ENCODE data around the gene PDE3B.
"Not testable (repeated sequence)": the region's sequence is repeated elsewhere in the genome, so short reads cannot be mapped to it uniquely, and the experiment has no call there.

PDE3B gene

GRCh38 chr11:14642453-14642852, 1.2 kb upstream of the PDE3B start:
- DNase-seq: no peak

DNA sequence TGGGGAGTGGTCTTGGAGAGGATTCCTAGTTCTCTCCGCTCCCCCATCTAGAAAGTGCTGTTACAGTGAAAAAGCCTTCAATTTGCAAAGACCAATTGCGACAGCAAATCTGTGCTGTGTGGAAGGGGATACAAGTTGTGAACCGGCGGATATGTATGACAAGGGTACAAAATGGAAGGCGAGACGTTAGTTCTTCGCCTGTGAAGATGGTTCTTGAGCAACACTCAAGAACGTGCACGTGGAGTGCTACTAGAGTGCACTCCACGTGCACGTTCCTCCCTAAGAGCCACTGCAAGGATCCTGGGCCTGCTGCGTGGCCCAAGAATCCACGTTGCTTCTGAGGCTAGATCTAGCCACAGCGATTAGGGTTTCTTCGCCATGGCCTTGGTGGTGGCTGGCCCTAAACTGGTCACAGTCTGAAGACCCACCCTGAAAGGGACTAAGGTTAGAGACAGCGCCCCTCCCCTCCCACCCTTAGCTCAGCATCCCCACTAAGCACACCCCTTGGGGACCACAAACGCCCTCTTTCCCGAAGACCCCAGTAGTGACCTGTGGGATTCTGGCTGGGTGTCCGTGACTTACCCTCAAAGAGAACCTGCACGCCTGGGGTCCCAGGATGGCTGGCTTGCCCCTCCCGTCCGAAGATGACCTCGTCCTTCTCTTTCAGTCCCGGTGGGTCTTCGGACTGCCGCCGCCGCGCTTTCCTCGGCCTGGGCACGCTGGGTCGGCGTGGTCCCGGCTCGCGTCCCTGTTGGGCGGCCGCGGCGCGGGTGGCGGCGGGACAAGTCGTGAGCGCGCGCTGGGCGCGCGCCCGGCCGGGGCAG, 519 bp upstream of the PDE3B start:
- DNase-seq: no peak

DNA sequence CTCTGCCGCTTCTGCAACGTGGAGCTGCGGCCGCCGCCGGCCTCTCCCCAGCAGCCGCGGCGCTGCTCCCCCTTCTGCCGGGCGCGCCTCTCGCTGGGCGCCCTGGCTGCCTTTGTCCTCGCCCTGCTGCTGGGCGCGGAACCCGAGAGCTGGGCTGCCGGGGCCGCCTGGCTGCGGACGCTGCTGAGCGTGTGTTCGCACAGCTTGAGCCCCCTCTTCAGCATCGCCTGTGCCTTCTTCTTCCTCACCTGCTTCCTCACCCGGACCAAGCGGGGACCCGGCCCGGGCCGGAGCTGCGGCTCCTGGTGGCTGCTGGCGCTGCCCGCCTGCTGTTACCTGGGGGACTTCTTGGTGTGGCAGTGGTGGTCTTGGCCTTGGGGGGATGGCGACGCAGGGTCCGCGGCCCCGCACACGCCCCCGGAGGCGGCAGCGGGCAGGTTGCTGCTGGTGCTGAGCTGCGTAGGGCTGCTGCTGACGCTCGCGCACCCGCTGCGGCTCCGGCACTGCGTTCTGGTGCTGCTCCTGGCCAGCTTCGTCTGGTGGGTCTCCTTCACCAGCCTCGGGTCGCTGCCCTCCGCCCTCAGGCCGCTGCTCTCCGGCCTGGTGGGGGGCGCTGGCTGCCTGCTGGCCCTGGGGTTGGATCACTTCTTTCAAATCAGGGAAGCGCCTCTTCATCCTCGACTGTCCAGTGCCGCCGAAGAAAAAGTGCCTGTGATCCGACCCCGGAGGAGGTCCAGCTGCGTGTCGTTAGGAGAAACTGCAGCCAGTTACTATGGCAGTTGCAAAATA, 816 bp downstream of the PDE3B start:
- DNase-seq: no peak

GRCh38 chr11:14645015-14645912, 1.7 kb downstream of the PDE3B start:
- DNase-seq: no peak

DNA sequence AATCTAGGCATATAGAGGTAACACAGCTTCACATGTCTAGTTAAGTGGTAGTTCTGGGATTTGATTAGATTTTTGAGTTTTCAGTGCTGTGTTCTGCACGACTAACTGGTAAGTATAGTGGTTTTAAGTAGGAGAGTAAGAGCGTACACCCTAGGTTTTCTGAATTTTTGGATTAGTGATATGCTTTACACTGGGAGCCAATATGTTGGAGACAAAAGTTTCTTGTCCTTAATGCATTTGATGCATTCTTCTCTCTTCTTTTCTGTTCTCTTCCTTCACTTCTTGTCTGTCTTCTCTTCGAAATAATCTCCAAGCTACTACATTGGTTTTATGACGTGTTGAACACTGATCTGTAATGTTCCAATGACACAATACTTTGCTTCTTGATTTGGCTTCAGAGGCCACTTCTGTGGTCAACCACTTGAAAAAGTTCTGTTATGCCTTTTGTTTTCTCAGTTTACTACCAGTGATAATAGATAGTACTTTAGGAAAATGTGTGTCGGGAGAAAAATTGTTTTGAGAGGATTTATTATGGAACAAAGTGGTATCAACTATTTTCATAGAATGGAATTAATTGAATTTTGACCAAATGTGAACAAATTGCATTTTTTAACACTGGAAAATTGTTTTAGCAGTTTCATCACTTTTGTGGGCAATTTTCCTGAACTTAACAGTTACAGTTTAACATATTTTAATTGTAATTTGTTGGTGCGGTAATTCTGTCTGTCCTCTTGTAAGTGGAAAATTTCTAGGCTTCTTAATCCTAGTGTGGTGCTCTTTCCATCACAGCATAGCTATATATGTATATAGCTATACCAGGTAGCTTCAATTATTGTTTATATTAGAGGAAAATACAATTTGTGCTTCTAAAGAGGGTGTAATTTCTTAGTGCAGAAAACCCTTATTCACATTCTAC, 2.6 kb downstream of the PDE3B start:
- no peak for DNase-seq

GRCh38 chr11:14650064-14650463, 6.5 kb downstream of the PDE3B start:
- DNase-seq: no peak

GRCh38 chr11:14653090-14653489, 9.5 kb downstream of the PDE3B start:
- DNase-seq: no peak

- DNase-seq: no peak
Observed at GRCh38 chr11:14655435-14655834, 11.8 kb downstream of the PDE3B start.

- DNase-seq: no peak
Observed at GRCh38 chr11:14656536-14657457, 13.2 kb downstream of the PDE3B start.

GRCh38 chr11:14657841-14658240, 14.2 kb downstream of the PDE3B start:
- no peak for DNase-seq

GRCh38 chr11:14664926-14665325, 21.3 kb downstream of the PDE3B start:
- not testable (repeated sequence) for DNase-seq

DNA sequence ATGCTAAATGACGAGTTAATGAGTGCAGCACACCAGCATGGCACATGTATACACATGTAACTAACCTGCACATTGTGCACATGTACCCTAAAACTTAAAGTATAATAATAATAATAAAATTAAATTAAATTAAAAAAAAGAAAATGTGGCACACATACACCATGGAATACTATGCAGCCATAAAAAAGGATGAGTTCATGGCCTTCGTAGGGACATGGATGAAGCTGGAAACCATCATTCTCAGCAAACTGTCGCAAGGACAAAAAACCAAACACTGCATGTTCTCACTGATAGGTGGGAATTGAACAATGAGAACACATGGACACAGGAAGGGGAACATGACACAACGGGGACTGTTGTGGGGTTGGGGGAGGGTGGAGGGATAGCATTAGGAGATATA, 23.7 kb downstream of the PDE3B start:
- not testable (repeated sequence) for DNase-seq

DNA sequence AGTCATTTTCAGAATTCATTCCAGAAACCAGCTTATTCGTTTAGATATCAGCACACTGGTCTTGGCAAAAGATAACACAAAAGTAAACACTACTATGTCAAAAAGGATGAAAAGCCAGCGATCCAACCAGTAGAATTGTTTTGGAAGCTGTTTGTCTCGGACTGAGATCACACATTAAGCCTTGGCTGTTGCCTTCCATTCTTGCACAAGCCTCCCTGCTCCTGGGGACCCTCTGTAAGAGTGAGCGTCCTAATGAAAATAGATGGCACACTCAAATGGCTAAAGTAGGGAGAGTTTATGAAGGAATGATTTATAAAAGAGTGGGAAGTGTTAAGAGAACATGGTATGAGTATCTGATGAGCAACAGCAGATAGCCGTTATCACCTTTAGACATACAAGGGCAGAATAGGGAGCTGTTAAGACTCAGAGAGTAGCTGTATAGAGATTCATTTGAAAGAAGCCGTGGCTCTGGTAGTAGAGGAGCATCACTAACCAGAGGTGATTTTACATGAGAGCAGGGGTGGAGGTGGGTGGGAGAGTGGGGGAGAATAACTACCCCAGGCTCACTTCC, 25.2 kb downstream of the PDE3B start:
- DNase-seq: no peak

GRCh38 chr11:14669499-14669898, 25.9 kb downstream of the PDE3B start:
- DNase-seq: no peak

- no peak for DNase-seq
Observed at GRCh38 chr11:14669958-14670357, 26.4 kb downstream of the PDE3B start.

DNA sequence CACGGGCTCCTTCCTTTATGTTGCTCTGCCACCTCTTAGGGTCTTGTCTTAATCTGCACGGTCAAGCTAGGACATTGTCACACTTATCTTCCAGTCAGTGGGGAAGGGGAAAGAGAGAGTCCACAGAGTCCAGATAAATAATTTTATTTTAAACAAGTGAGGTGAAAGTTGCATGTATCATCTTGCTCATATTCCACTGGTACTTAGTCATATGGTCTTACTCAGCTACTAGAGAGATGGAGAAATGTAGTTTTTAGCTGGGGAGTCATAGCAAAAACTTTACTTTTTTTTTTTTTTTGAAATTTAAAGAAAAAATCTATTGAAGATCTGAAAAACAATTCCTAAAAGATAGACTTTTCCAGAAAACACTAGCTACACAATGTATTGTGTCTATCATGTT, 29.0 kb downstream of the PDE3B start:
- no peak for DNase-seq

GRCh38 chr11:14673421-14673820, 29.8 kb downstream of the PDE3B start:
- no peak for DNase-seq

GRCh38 chr11:14673824-14674405, 30.3 kb downstream of the PDE3B start:
- DNase-seq: no peak

- DNase-seq: no peak
Observed at GRCh38 chr11:14676068-14676467, 32.5 kb downstream of the PDE3B start.

GRCh38 chr11:14677146-14677545, 33.5 kb downstream of the PDE3B start:
- DNase-seq: no peak

Measured in NCI-H2171 (cell line).